ENCODE data around the gene SRCIN1. TPM values are rescaled to one million over a fixed set of nuclear protein-coding genes. Genes with fewer than 3 reads are reported as not detected.
A peak's percentile ranks its signal among the peaks of the same experiment; 100 is the strongest.

Gene SRCIN1
- total RNA-seq, 1 donor from 2014 or later, result 0.05 TPM

DNA sequence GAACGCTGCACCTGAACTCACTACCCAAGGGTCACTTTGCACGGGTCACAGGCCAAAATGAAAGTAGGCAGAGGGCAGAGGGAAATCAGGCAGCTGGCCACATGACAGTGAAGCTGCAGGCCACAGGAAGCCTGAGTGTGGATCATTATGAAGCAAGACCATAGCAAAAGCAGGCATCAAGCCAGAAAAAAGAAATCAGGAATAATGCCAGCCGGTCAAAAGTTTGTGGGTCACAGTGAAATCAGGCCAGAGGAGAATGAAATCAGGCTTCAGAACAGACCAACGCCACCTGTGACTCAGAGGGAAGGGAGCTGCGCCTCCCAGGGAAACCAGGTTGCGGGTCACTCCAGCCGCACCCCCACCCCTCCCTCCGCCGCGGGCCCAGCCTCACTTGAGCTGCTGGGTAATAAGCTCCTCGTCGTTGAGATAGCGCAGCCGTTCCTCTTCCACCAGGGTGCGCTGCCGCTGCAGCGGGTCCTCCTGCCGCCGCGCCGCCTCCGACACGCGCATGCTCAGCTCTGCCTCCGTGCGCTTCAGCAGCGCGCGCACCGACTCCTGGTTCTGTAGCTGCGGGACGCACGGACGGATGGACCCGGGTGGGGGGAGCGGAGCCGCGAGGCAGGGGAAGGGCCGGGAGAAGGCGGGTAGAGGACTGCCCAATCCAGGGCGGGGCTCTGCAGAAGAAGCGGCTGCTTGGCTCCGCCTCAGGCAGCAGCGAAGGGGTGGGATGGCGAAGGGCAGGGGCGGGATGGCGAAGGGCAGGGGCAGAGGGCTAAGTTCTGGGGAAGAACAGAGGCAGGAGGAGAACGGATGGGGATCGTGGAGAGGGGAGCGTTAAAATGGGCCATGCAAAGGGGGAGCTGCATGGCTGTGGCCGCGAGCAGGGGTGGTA, 47.7 kb downstream of the SRCIN1 start:
- Mint-ChIP-seq H3K27me3 (ENCODE audit: unreplicated experiment) (peaks cover 51% of the 10 kb centered on the region), H3K4me3 (ENCODE audit: unreplicated experiment) (peak overlapping the region; percentile 75), H3K9me3 (ENCODE audit: unreplicated experiment) (no peaks in the 10 kb centered on the region), H3K36me3 (ENCODE audit: unreplicated experiment) (no peaks in the 10 kb centered on the region), H3K4me1 (ENCODE audit: unreplicated experiment) (peaks cover 14% of the 10 kb centered on the region), H3K27ac (ENCODE audit: unreplicated experiment) (no peak overlapping the region)
- peak; percentile 96 for DNase-seq (ENCODE audit: extremely low spot score, unreplicated experiment)
- TF ChIP-seq CTCF (IDR thresholded peaks at IDR 0.05), result peak; percentile 92

DNA sequence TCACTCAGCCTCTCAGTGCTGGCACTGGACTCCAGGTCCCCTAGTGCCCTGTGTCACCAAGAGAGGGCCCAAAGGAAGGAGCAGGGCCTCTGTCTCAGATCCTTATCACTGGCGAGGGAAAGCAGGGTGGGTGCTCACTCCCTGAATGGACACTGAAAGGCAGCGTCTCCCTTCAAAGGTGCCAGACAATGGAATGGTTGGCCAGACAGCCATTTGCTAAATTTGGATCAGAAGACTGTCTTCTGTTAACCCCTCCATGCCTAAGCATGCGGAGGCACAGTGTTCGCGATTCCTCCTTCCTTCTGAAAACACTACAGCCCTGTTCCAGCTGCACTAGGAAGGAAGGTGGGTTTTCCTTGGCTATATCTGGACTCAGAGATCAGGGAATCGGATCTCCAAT, 48.4 kb downstream of the SRCIN1 start:
- Mint-ChIP-seq H3K9me3 (ENCODE audit: unreplicated experiment) (no peaks in the 10 kb centered on the region), H3K27me3 (ENCODE audit: unreplicated experiment) (peaks cover 46% of the 10 kb centered on the region), H3K4me3 (ENCODE audit: unreplicated experiment) (no peak overlapping the region), H3K4me1 (ENCODE audit: unreplicated experiment) (peaks cover 14% of the 10 kb centered on the region), H3K27ac (ENCODE audit: unreplicated experiment) (no peak overlapping the region), H3K36me3 (ENCODE audit: unreplicated experiment) (no peaks in the 10 kb centered on the region)
- TF ChIP-seq CTCF (IDR thresholded peaks at IDR 0.05), result no peak
- DNase-seq (ENCODE audit: extremely low spot score, unreplicated experiment), result no peak

DNA sequence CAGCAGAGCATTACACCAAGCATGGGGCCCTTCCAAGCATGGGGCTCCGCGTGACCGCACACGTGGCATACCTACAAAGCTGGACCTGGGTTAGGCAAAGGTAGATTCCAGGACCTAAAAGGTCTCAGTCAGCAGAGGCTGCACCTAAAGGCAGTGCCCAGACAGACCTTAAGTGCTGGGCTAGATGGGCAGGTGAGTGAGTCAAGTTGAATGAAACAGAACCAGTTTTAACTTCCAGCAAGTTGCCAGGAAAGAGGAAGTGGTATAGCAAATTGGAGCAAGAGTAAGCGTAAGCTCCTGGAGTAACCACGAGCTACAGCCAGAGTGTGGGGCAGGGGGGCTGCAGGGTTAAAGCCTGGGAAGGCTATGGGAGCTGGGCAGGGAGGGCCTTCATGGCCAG, 49.5 kb downstream of the SRCIN1 start:
- Mint-ChIP-seq H3K9me3 (ENCODE audit: unreplicated experiment) (no peaks in the 10 kb centered on the region), H3K4me3 (ENCODE audit: unreplicated experiment) (no peak overlapping the region), H3K4me1 (ENCODE audit: unreplicated experiment) (peaks cover 14% of the 10 kb centered on the region), H3K36me3 (ENCODE audit: unreplicated experiment) (no peaks in the 10 kb centered on the region), H3K27me3 (ENCODE audit: unreplicated experiment) (peaks cover 42% of the 10 kb centered on the region), H3K27ac (ENCODE audit: unreplicated experiment) (no peak overlapping the region)
- DNase-seq (ENCODE audit: extremely low spot score, unreplicated experiment), result no peak
- TF ChIP-seq CTCF (IDR thresholded peaks at IDR 0.05), result no peak

- H3K36me3 Mint-ChIP-seq (ENCODE audit: unreplicated experiment), result no peaks in the 10 kb centered on the region
- H3K27me3 Mint-ChIP-seq (ENCODE audit: unreplicated experiment), result peaks cover 29% of the 10 kb centered on the region
- DNase-seq (ENCODE audit: extremely low spot score, unreplicated experiment), result no peak
- no peak overlapping the region for H3K27ac Mint-ChIP-seq (ENCODE audit: unreplicated experiment)
- H3K4me1 Mint-ChIP-seq (ENCODE audit: unreplicated experiment), result peaks cover 14% of the 10 kb centered on the region
- no peaks in the 10 kb centered on the region for H3K9me3 Mint-ChIP-seq (ENCODE audit: unreplicated experiment)
- no peak overlapping the region for H3K4me3 Mint-ChIP-seq (ENCODE audit: unreplicated experiment)
- TF ChIP-seq CTCF (IDR thresholded peaks at IDR 0.05), result no peak
Observed at GRCh38 chr17:38554430-38555350, 51.1 kb downstream of the SRCIN1 start.

DNA sequence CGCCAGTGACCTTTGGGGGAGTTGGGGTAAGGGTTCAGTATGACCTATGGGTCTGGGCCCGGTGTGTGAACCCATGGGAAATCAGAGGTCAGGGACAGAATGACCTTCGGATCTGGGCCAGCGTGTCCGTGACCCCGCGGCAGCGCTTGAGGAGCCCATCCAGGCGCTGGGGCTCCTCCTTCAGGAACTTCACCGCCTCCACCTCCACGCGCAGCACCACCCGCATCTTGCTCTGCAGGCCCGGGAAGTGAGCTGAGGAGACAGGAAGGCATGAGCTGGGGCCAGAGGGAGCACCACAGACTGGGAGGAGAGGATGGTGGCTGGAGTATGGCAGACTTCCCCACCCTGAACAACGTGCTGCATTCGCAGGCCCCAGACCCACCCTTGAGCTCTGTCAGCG, 53.4 kb downstream of the SRCIN1 start:
- H3K27me3 Mint-ChIP-seq (ENCODE audit: unreplicated experiment), result peaks cover 24% of the 10 kb centered on the region
- TF ChIP-seq CTCF (IDR thresholded peaks at IDR 0.05), result no peak
- no peaks in the 10 kb centered on the region for H3K4me1 Mint-ChIP-seq (ENCODE audit: unreplicated experiment)
- no peaks in the 10 kb centered on the region for H3K9me3 Mint-ChIP-seq (ENCODE audit: unreplicated experiment)
- DNase-seq (ENCODE audit: extremely low spot score, unreplicated experiment), result no peak
- H3K36me3 Mint-ChIP-seq (ENCODE audit: unreplicated experiment), result no peaks in the 10 kb centered on the region
- H3K27ac Mint-ChIP-seq (ENCODE audit: unreplicated experiment), result no peak overlapping the region
- H3K4me3 Mint-ChIP-seq (ENCODE audit: unreplicated experiment), result no peak overlapping the region

Data from osteocyte (in vitro differentiated cells).